SK-N-MC (cell line): Measurements from ENCODE around the gene PRMT7.

Source experiments
- DNase-seq: peaks from one replicate; pipeline ENCODE4 v3.0.0-alpha.2; 2011; ENCODE audit warnings: low read depth, low spot score
- H3K27ac ChIP-seq: fragments of 200-600 bp; sonication (generic); 2 replicates; pipeline ENCODE4 v1.5.1; 2016; ENCODE audit warnings: mixed run types
- H3K36me3 ChIP-seq: fragments of 200-600 bp; sonication (generic); 2 replicates; pipeline ENCODE4 v1.6.1; 2017; ENCODE audit warnings: antibody characterized with exemption, low read length, mixed read lengths; ENCODE audit not compliant: insufficient read depth
- H3K4me3 ChIP-seq: fragments of 200-600 bp; sonication (generic); 2 replicates; pipeline ENCODE4 v1.5.1; 2016
- H3K9ac ChIP-seq: fragments of 200-600 bp; sonication (generic); 2 replicates; pipeline ENCODE4 v1.8.0; 2017; ENCODE audit warnings: mixed run types, mixed read lengths; ENCODE audit not compliant: insufficient read length
- H3K9me3 ChIP-seq: fragments of 200-600 bp; sonication (generic); 2 replicates; pipeline ENCODE4 v1.6.1; 2017; ENCODE audit warnings: low read depth, mild to moderate bottlenecking, antibody characterized with exemption, low read length, moderate library complexity, mixed read lengths
- EZH2 ChIP-seq: fragments of 200-600 bp; sonication (generic); IDR thresholded peaks from one replicate; pipeline ENCODE4 v1.6.1; 2017; ENCODE audit warnings: antibody characterized with exemption
- FOXP2 ChIP-seq: optimal IDR thresholded peaks from 2 replicates; pipeline ENCODE3; 2011; ENCODE audit warnings: mild to moderate bottlenecking, moderate library complexity; ENCODE audit not compliant: insufficient read depth; ENCODE audit errors: extremely low read length, control extremely low read depth
- POLR2AphosphoS5 ChIP-seq: IDR thresholded peaks from 2 replicates; pipeline ENCODE4 v1.6.1; 2012; ENCODE audit warnings: mild to moderate bottlenecking, low read depth, low read length, borderline replicate concordance

Gene PRMT7

DNA sequence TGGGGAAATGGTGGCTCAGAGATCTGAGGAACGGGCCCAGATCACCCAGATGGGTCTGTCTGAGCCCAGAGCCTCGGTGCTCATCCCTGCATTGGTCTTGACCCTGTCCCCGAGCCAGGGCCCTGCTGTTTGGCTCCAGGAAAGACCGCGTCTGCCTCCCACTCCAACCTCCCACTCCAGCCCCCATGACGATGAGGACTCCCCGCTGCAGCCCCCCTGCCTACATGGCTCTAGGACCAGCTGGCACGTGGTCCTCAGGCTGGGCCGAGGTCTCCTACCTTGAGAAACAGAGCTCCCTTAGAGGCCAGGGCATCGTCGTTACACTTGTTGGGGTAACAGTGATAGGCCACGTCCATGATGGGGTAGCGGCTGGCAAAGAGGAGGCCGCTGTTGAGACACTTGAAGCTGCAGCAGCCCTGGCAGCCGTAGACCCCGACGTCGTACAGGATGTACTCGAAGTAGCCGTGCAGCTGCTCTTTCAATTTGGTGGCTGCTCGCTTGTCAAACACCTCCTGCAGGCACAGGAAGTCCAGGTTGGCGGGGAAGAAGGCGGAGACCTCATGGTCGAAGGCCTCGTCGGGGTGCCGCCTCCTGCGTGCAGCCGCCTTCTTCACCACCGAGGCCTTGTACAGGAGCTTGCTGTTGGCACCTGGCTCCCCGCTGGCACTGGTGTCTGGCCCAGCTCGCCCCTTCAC, 59.9 kb downstream of the PRMT7 start:
- no peak for DNase-seq
- H3K9me3 ChIP-seq: no peaks in the 10 kb centered on the region
- H3K36me3 ChIP-seq: no peaks in the 10 kb centered on the region
- H3K27ac ChIP-seq: no peak overlapping the region
- H3K9ac ChIP-seq: no peak overlapping the region
- TF ChIP-seq EZH2 (no peak), FOXP2 (no peak), POLR2AphosphoS5 (no peak)
- H3K4me3 ChIP-seq: no peak overlapping the region

DNA sequence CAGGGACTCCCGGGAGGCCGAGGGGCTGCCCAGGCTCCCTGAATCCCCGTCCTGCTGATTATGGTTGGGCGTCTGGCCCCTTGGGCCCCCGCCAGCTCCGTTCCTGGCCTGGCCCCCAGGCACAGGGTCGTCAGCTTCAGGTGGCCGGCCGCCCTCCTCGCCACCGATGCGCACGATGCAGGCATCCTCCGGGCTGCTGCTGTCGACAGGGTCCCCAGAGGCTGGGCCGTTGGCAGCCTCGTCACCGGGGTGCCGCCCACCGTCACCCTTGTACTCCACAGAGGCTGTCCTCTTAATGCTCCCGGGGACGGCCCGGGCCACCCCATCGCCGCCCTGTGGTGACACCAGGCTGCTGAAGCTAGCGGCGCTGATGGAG, 60.4 kb downstream of the PRMT7 start:
- no peak overlapping the region for H3K27ac ChIP-seq
- no peak overlapping the region for H3K4me3 ChIP-seq
- no peak for TF ChIP-seq EZH2
- TF ChIP-seq POLR2AphosphoS5: no peak
- no peak for TF ChIP-seq FOXP2

DNA sequence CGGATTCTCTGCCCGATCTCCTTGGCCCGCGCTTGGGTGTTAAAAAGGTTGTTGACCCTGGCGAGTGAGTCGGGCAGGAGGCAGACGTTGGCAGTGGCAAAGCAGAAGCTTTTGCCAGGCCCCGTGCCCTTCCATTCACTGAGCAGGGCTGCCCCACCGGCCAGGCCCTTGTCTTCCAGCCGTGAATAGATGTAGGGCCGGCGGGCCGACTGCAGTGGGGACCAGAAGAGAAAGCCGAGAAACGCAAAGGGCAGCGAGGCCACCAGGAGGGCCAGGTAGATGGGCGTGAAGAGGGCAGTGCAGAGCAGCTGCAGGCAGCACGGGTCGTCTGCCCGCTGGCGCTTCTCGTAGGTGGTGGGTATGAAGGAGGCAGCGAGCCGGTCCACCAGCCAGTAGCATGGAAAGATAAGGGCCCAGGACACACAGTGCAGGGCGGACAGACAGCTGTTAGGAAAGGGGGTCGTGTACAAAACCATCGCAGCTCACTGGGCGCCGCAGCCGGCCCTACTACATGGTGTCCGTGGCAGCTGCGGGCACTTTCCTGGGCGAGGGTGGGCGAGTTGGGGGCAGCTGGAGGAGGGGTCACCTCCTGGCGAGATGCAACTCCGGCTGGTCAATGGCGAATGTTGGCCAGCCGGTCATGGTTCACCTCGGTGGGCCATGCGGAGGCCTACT, 61.0 kb downstream of the PRMT7 start:
- DNase-seq: no peak
- H3K36me3 ChIP-seq: no peaks in the 10 kb centered on the region

More for the DNA sequence above, 60.4 kb downstream of the PRMT7 start:
- no peak for DNase-seq
- Histone ChIP-seq H3K36me3 (no peaks in the 10 kb centered on the region), H3K9ac (no peak overlapping the region), H3K9me3 (no peaks in the 10 kb centered on the region)

DNA sequence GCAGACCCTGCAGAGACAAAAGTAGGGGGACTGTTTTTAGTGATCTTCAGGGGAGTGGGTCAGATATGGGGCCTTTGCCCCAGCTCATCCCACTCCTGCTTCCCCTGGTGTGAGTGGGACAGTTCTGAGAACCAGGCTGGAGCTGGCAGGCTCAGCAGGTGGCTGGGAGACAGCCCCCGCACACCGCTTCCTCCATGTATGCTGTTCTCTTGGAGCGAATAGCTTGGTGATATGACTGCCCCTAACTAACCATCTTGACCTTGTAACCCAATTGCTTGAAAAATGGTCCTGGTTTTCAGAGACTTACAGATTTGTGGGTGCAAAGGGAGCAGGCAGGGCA, 61.5 kb downstream of the PRMT7 start:
- Histone ChIP-seq H3K27ac (no peak overlapping the region), H3K9me3 (no peaks in the 10 kb centered on the region), H3K9ac (no peak overlapping the region), H3K4me3 (no peak overlapping the region), H3K36me3 (no peaks in the 10 kb centered on the region)
- DNase-seq: no peak
- no peak for TF ChIP-seq POLR2AphosphoS5
- no peak for TF ChIP-seq FOXP2
- no peak for TF ChIP-seq EZH2

More for the DNA sequence above, 61.0 kb downstream of the PRMT7 start:
- Histone ChIP-seq H3K4me3 (no peak overlapping the region), H3K27ac (no peak overlapping the region), H3K9me3 (no peaks in the 10 kb centered on the region), H3K9ac (no peak overlapping the region)
- no peak for TF ChIP-seq EZH2
- no peak for TF ChIP-seq POLR2AphosphoS5
- TF ChIP-seq FOXP2: no peak

DNA sequence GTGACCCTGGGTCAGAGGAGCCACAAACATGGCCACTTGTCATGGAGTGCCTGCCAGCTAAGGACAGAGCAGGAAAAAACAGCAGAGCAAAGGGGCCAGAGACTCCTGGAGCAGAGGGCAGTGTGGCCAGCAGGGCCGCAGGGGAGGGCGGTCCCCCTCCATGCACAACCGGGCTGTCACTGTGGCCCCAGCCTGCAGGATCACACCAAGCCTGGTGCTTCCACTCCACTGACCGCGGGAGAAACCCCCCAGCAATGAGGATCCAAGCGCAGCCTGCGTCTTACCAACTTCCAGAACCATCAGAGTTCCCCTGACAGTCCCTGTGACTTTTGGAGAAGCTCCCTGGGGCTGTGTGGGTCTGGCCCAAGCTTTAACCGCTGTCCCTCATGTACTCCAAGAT, 62.0 kb downstream of the PRMT7 start:
- Histone ChIP-seq H3K9me3 (no peaks in the 10 kb centered on the region), H3K36me3 (no peaks in the 10 kb centered on the region), H3K27ac (no peak overlapping the region), H3K9ac (no peak overlapping the region), H3K4me3 (no peak overlapping the region)
- TF ChIP-seq FOXP2: no peak
- TF ChIP-seq EZH2: no peak
- no peak for TF ChIP-seq POLR2AphosphoS5
- DNase-seq: no peak

DNA sequence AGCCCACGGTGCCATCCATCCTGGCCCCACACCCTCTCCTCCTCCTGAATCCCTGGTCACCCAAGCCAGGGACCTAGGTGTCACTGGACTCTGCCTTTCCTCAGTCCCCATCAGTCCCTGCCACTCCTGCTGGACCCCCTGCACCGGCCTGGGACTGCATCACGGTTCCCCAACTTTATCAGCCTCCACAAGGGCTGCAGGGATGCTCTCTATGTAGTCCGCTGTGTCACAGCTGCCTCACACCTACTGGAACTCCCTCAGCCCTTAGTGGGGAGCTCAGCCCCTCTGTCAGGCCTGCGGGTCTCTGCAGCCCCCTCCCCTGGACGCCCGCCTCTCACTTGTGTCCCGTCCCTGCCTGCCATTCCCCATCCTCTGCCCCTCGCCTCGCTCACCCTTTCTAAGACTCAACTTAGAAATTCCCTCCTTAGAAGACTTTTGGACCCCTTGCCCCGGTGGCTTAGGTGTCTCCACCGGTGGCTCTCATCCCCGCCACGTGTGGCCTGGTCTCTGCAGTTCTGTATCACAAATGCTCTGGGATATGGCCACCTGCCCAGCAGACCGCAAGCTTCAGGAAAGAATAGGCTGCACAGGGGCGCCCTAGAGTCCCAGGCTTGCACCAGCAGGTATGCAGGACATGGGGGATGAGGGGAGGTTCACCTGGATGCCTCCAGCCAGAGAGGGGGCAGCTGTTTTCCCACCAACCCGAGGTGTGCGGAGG, 62.9 kb downstream of the PRMT7 start:
- TF ChIP-seq EZH2 (no peak), FOXP2 (no peak), POLR2AphosphoS5 (no peak)
- Histone ChIP-seq H3K4me3 (no peak overlapping the region), H3K27ac (no peak overlapping the region), H3K9me3 (no peaks in the 10 kb centered on the region), H3K36me3 (no peaks in the 10 kb centered on the region), H3K9ac (no peak overlapping the region)
- DNase-seq: no peak

DNA sequence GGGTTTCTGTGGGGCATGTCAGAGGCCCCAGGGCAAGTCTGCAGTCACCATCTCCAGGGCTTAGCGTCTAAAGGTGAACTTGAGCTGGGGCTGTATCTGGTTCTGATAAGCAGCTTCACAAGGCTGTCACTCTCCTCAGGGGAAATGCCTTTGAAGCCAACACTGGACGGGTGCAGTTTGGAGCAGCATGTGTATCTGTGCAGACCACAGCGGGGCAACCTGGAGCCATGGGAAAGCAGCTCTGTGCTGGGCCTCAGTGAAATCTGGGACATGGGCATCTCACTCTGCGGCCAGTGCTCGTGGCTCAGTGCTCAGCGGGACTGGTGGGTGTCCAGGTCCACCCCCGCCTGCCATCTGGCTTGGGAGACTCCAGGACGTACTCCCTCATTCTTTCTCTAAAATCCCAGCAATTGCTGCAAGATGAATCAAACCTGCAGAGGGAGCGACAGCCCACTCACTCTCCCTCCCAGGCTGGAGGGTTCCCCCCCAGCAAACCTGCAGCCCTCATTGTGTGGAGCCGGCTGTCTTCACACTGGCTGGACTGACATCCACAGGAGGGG, 63.5 kb downstream of the PRMT7 start:
- no peak for DNase-seq
- Histone ChIP-seq H3K4me3 (no peak overlapping the region), H3K27ac (no peak overlapping the region), H3K36me3 (no peaks in the 10 kb centered on the region), H3K9ac (no peak overlapping the region), H3K9me3 (no peaks in the 10 kb centered on the region)
- no peak for TF ChIP-seq EZH2
- TF ChIP-seq FOXP2: no peak
- no peak for TF ChIP-seq POLR2AphosphoS5

DNA sequence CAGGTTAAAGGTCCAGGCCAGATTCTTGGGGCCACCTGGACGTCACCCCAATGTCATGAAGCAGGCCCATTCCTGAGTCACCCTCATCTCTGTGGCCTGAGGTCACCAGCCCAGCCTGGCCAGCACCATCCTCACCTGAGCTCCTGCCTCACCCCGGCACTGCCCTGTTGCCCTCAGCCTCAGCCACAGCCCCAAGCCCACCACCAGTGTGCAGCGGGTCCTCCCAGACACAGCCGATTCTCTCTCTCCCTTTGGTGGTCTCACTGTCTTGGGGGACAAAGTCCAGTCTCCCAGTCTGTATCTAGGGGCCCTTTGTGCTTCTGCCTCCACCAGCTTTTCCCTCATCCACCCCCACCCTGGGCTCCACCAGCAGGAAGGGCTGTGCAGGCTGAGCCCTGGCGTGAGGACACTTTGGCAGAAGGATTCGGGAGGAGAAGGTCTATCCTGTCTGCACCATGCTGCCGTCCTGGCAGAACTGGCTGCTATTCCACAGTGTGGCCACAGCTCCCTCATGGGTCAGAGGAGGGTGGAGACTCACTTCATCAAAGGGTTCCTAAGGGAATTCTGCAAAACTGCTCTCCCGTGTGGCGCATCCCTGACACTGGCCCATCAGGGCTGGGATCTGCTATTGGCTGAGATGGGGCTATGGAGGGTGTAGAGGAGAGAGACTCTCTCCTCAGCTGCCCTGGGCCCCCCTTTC, 64.3 kb downstream of the PRMT7 start:
- Histone ChIP-seq H3K9ac (no peak overlapping the region), H3K4me3 (no peak overlapping the region), H3K9me3 (no peaks in the 10 kb centered on the region), H3K36me3 (no peaks in the 10 kb centered on the region), H3K27ac (no peak overlapping the region)
- TF ChIP-seq POLR2AphosphoS5 (no peak), FOXP2 (no peak), EZH2 (no peak)
- no peak for DNase-seq
